ENCODE measurements around the gene ITGA11.

Gene ITGA11

DNA sequence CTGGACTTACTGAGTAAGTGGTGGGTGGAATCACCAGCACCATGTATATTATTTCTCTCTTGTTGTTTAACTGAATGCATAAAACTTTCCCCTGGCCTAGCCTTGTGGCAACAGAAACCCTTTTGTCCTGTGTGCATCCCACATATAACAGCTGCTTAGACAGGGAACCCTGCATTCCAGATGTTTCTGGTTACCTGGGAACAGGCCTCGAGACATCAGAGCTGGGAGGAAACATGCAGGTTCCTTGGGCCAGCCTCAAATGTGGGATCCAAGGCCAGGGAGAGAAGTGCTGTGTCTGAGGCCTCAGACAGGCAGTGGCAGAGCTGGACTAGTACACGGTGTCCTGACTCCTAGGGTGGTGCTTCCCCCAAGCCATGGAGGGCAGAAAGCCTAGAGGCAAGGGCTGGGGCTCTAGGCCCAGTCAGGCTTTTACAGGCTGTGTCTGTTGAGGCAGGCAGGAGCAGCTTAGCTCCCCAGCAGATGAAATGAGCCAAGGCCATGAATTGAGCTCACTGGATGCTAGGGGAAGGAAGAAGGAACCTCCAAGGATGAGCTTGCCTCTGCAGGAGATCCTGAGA lies 57.7 kb downstream of the ITGA11 start:
- no peak for DNase-seq

DNA sequence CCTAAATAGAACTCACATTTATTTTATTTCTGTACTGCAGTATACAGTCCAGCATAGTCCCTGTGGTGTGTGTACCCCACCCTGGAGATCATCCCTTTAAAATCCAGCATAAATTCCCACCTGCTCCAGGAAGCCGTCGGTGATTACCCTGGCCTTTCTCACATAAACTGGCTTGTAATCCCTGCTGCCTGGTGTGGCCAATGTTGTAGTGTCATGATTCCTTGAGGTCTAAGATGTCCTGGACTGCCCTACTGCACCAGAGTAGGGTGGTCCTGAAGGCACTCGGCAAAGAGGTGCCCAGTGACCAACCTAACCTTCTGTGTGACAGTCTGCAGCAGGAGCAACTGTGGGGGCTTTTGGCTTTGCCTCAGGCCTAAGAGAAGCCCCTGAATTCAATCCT lies 58.9 kb downstream of the ITGA11 start:
- no peak for DNase-seq

GRCh38 chr15:68372291-68372811 lies 59.6 kb downstream of the ITGA11 start:
- DNase-seq, result no peak

- DNase-seq, result no peak
Measured at GRCh38 chr15:68371851-68372250, 60.1 kb downstream of the ITGA11 start.

- DNase-seq, result no peak
Measured at GRCh38 chr15:68371160-68371559, 60.8 kb downstream of the ITGA11 start.

DNA sequence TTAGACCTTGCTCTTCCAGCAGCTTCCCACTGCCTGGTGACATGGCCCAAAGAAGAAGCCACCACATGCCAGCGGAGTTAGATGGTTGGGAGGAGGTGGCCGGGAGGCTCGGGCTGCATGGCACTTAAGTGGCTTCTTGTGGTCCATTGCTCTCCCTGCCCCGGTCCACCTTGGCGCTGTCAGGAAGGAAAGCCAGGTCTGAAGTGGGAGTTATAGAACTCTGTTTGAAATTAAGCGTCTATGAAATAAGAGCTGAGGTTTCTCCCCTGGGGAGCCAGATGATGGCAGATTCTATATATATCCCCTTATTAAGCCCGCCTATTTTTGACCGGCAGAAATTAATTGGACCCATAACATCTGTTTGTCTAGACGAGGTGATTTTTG lies 61.2 kb downstream of the ITGA11 start:
- no peak for DNase-seq

GRCh38 chr15:68369931-68370767 lies 61.8 kb downstream of the ITGA11 start:
- no peak for DNase-seq

DNA sequence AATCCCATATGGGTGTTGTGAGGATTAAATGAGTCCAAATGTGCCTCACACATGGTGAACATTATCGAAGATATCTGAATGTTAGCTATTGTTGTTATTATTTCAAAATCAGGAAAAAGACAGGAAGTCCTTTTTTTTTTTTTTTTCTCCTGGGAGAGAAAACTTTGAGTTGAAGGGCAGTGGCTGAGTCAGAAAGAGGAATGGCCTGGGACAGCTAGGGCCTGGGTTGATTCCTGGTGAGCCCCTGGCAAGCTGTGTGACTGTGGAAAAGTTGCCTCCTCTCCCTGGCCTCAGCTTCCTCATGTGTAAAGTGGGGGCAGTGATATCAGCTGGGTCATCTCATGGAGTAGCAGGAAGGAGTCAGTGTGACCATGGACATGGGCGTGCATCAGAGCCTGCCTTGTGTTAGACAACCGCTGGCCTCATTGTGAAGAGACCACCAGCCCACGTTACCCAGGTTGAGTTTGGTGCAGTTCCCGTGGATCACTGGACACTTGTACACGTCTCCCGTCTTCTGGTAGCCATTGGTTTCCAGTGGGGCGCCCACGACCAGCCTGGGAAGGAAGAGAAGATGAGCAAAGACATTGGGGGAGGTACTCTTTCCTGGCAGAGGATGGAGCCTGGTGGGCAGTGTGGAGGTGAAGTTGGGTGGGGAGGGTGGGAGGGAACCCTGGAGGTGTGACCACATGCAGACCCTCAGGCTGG lies 63.1 kb downstream of the ITGA11 start:
- no peak for DNase-seq

GRCh38 chr15:68367992-68368391 lies 64.0 kb downstream of the ITGA11 start:
- no peak for DNase-seq

DNA sequence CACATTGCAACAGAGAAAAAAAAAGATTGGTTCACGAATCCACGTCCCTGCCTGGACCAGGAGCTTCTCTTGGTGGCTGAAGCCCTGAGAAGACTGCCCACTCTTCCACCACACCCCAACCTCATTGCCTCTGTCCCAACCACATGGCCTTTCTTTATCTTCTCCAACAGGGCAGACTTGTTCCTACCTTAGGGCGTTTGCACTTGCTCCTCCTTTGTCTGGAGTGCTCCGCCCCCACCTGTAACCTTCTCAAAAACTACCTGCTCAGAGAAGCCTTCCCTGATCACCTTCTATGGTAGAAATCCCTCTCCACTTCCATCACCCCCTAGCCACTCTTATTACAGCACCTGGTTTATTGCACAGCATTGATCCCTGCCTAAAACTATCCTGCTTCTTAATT lies 64.7 kb downstream of the ITGA11 start:
- no peak for DNase-seq

DNA sequence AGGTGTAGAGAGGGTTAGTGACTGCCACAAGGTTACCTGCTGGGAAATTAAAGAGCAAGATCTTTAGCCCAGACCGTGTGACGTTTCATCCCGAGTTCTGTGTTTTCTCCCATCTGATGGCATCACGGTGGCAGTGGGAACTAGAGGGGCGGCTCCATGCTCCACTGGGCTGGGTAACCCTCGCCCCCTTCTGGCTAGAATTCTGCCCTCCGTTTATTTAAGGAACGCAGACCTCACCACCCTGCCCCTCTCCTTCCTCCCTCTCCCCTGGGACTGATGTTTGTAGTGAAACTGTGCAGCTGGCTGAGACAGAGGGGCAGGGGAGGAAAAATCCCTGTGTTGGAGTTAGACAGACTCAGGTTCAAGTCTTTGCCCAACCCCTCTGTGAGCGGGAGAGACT lies 65.6 kb downstream of the ITGA11 start:
- DNase-seq, result no peak

DNA sequence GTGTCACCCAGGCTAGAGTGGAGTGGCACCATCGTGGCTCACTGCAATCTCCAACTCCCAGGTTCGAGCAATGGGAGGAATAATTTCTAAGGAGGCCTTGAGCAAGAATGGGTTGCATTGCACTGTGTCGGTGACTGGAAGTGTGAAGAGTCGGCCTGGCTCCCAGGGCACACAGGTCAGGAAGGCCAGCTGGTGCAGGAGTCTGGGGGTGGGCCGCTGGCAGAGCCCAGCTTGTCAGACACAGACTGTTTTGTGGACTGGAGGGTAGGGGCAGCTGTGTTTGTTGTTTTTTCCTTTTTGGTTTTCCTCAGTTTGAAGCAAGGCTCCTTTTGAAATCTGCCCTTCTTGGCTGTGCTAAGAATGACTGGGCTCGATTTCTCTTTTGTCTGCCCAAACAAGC lies 66.2 kb downstream of the ITGA11 start:
- no peak for DNase-seq

DNA sequence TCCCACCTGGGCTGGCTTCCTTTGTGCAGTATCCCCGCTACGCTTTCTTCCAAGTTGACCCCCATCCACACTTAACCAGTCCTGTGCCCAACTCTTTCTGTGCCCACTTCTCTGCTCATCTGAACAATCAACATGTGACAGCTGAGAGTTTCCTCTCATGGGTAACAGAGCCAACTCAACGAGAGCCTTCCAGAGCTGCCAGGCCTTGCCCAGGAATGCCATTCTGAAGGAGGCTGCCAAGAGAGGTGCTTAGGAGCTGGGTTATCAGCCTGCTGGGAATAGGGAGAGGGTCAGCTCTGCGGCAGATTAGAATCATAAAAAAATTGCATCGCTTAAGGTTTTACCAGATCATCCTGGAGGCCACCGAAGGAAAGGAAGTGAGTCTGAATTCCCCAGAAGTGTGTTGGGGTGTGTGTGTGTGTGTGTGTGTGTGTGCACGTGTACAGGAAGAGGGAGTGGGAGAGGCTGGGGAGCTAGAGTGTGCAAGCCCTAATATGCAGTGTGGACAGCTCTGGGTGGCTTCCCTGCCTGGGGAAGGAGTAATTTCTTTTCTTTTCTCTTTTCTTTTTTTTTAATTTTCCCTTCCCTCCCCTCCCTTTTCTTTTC lies 66.7 kb downstream of the ITGA11 start:
- DNase-seq, result peak; percentile 47

GRCh38 chr15:68364660-68365035 lies 67.3 kb downstream of the ITGA11 start:
- no peak for DNase-seq

GRCh38 chr15:68364028-68364659 lies 67.8 kb downstream of the ITGA11 start:
- DNase-seq, result no peak

GRCh38 chr15:68363353-68363752 lies 68.6 kb downstream of the ITGA11 start:
- no peak for DNase-seq

- no peak for DNase-seq
Measured at GRCh38 chr15:68362537-68363126, 69.3 kb downstream of the ITGA11 start.

DNA sequence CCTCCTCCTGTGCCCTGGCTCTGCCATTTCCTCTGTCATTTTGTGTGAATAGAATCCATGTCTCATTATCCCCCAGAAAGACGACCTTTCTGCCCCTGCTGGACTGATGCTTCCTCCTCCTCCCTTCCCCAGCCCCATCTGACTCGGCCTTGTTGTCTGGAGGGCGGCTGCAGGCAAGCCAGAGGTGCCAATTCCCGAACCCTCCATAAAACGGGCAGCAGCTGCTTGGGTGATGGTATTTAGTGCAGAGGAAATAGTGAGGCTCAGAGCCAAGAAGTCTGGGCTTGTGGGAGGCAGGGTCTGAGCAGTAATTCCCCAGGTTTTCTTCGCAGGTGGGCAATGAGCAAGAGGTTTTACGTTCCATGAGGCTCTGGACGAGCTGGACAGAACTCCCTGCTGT lies 71.2 kb downstream of the ITGA11 start:
- DNase-seq, result no peak

DNA sequence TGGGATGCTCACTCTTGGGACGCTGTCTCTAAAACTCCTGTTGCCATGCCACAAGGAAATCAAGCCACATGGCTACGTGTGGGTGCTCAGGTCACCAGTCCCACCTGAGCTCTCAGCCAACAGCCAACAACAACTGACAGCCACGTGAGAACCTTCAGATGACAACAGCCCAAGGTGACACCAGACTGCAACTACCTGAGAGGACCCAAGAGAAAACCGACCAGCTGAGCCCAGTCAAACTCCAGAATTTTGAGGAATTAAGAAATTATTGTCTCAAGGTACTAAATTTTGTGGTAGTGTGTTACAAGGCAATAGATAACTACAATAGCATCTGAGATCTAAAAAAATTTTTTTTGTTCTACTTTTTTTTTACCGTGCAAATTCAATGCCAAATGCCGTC lies 75.2 kb downstream of the ITGA11 start:
- DNase-seq, result peak; percentile 2

DNA sequence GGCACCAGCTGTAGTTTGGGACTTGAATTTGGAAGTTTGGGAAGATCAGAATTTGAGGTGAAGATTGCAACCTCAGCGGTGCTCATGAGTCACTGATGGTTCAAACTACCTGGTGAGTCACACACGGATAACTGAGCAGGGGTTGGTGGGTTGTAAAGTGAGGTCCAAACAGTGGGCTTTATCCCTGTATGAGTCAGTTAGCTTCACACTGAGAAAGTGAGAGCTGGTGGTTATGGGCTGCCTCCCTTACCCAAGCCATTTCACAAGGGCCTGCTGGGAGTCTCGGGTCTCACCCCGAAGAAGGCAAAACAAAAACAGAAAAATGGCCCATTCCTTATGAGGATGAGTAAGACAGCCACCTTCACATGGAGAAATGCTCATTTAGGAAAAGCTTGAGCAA lies 77.0 kb downstream of the ITGA11 start:
- peak; percentile 6 for DNase-seq

GRCh38 chr15:68354268-68354667 lies 77.7 kb downstream of the ITGA11 start:
- no peak for DNase-seq

DNA sequence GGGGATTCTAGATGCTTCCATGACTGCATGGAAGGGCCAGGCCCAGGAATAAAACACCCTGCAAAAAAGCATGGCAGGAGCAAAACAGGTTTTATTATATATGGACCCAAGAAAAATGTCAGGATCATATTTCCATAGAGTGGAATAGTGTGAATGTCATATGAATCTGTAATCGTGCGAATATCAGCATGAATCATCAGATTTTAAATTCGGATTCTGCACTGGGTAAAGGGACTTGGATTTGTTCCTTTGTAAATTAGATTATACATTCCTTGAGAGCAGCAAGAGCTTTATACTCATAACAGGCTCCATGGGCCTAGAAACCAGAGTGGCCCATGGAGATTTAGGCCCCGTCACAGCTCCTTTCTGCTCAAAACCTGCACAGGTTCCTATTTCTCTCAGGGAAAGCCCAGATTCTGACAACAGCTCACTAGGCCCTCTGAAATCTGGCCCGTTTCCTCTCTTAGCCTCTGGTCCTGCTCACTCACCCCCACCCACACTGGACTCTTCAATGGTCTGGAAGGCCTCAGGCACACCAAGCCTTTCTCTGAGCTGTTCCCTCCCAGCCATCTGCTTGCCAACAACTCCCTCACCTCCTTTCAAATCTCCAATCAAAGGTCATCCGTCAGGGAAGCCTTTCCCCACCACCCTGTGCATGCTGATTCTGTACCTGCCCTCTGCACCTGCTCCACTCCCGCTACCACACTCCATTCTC lies 78.4 kb downstream of the ITGA11 start:
- DNase-seq, result no peak
